ENCODE measurements around the gene EEF2. TPM values are rescaled to one million over a fixed set of nuclear protein-coding genes. Genes with fewer than 3 reads are reported as not detected.

Gene EEF2
- total and polyA plus RNA-seq, 12 donors = 752 to 3,482 (median 2,119) TPM

DNA sequence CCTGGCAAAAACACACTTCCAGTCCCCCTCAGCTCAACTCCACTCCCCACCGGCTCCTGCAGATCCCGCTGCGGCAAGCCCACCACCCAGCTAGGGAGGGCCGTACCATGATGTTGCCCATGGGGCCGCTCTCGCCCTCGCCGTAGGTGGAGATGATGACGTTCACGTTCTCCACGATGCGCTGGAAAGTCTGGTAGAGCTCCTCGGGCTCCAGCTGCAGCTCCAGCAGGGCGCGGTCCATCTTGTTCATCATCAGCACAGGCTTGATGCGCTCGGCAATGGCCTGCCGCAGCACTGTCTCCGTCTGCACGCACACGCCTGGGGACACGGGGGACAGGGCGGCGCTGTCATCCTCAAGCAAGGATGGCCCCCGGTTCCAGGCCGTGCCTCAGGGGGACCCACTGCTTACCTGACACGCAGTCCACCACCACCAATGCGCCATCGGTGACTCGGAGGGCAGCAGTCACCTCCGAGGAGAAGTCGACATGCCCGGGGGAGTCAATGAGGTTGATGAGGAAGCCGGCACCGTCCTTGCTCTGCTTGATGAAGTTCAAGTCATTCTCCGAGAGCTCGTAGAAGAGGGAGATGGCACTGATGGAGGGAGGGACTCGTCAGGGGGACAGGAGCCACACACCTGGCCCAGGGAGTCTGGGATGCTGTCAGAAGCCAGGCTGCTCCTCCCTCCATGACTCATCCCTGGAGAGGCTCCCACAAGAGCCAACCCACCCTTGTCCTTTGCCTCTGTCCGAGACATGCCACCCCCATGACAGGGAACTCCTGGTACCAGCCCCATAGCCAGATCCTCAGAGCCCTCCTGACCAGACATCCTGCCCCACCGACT is 2.3 kb downstream of the EEF2 start:
- intact Hi-C loops (cut with DNase I) = no loop called here
- Histone ChIP-seq H3K36me3 (replicated peaks in 1 of 2) (peaks cover 0 to 62% of the 10 kb centered on the region in 2 donors), H3K4me3 (peak overlapping the region in 1 of 4 donors; percentile 91), H3K9me3 (replicated peaks in 1 of 3) (no peaks in the 10 kb centered on the region), H3K27me3 (no peaks in the 10 kb centered on the region), H3K27ac (peak overlapping the region in 3 of 5 donors; percentile 97 to 98 (median 98)), H3K4me1 (replicated peaks in 1 of 2) (peaks cover 19 to 44% of the 10 kb centered on the region in 2 donors)
- 68 to 79% (median 74%) methylated on average over 20 to 40 of the region's 40 CpGs for WGBS, 4 donors
- DNase-seq = peak in 5 of 7 donors; percentile 48 to 71 (median 57)
- TF ChIP-seq CTCF (IDR thresholded peaks at IDR 0.05) = no peak
- no peak for TF ChIP-seq POLR2A (IDR thresholded peaks at IDR 0.05)

DNA sequence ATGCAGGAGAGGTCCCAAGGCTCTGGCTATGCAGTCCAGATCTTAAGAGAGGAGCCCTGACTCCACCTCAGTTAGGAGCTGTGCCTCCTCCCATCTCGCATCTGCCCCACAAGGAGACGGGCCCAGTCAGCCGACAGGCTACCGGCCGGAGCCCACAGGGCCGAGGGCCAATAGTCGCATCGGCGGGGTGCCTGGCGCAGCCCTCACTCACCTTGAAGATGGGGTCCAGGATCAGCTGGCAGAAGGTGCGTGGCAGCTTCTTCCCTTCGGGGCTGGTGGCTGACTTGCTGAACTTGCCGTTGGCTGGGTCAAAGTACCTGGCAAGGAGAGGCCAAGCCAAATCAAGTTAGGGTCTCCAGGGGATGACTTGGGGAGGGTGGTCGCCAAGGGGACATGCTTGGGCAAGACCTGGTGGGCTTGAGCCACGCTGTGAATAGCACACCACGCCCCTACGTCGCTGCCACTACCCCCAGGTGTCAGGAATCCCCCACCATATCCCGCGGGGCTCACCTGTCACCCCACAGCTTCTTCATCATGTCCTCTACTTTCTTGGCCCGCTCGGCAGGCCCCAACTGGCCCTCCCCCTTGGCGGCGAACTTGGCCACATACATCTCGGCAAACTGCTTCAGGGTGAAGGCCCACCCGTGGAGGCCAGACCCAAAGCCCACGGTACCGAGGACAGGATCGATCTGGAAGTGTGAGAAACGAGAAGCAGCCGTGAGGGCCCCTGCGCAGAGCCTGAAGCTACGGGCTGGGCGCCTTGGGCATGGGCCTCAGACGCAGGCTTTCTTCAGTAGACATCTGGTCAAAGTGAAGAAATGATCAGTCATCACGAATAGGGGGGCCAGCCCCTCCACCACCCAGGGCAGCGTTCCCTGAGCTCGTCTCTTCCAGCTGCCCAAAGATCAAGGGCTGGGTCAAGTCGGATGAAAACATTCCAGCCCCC is 3.3 kb downstream of the EEF2 start:
- Histone ChIP-seq H3K4me1 (replicated peaks in 1 of 2) (peaks cover 17 to 37% of the 10 kb centered on the region in 2 donors), H3K9me3 (replicated peaks in 1 of 3) (no peaks in the 10 kb centered on the region), H3K27ac (peak overlapping the region in 2 of 5 donors; percentile 97 to 98), H3K36me3 (replicated peaks in 1 of 2) (peaks cover 0 to 71% of the 10 kb centered on the region in 2 donors), H3K27me3 (no peaks in the 10 kb centered on the region), H3K4me3 (no peak overlapping the region)
- 73 to 80% (median 78%) methylated on average over 19 to 39 of the region's 39 CpGs for WGBS, 4 donors
- TF ChIP-seq CTCF (IDR thresholded peaks at IDR 0.05) = no peak
- TF ChIP-seq POLR2A (IDR thresholded peaks at IDR 0.05) = no peak
- intact Hi-C loops (cut with DNase I) = no loop called here
- DNase-seq = peak in 1 of 7 donors; percentile 36

- H3K4me3 ChIP-seq = no peak overlapping the region
- H3K36me3 ChIP-seq (replicated peaks in 1 of 2) = peaks cover 0 to 77% of the 10 kb centered on the region in 2 donors
- H3K27ac ChIP-seq = no peak overlapping the region
- peak in 1 of 7 donors; percentile 24 for DNase-seq
- no peaks in the 10 kb centered on the region for H3K27me3 ChIP-seq
- peaks cover 11 to 30% of the 10 kb centered on the region in 2 donors for H3K4me1 ChIP-seq (replicated peaks in 1 of 2)
- no peaks in the 10 kb centered on the region for H3K9me3 ChIP-seq (replicated peaks in 1 of 3)
- WGBS, 4 donors = 83 to 89% (median 87%) methylated on average over 9 to 10 of the region's 10 CpGs
- TF ChIP-seq POLR2A (IDR thresholded peaks at IDR 0.05) (no peak), CTCF (IDR thresholded peaks at IDR 0.05) (no peak)
- intact Hi-C loops (cut with DNase I) = no loop called here
These were observed 3.9 kb downstream of the EEF2 start for GRCh38 chr19:3981373-3981735.

All from adrenal gland (tissue), 12 donors.